CD1c-positive myeloid dendritic cell (primary cell): ENCODE results near the gene CTSH.
"Not testable (repeated sequence)": the region's sequence is repeated elsewhere in the genome, so short reads cannot be mapped to it uniquely, and the experiment has no call there.

Experiments used
- DNase-seq: peaks from one replicate; pipeline ENCODE4 v3.0.0-alpha.2; 2016; ENCODE audit errors: extremely low spot score

CTSH gene

DNA sequence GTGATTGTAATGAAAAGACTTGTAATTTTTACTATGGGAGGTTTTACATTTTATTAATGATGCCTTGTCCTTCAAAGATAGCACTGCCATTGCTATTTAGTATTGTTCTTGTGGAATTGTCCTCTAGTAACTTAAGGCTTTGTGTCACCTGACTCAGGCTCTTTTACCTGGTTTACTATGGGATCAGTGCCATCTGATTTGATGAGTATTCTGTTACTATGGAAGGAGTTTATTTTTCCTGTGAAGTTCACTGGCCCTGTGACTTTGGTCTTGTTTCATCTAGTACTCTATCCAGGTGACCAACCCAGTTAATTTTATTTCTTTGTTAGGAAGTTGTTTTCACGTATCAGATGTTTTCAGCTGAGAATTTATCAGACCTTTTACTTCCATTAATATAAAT is 63.2 kb downstream of the CTSH start:
- no peak for DNase-seq

DNA sequence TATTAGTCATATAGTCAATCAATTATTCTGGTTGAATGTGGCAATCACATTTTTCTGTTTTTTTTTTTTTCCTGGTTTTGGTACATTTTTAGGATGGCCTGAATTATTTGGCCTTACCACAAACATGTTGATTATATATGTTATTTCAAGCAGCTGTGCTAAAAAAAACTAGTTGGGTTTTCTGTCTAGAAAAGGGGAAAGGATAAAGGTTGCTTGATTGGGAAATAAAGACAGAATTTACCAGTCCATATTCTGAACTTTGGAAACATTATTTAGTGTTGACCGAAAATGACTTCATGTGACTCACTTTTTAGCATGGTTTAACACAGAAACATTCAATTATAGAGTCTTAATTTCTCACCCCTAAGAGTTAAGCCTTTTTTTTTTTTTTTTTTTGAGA is 64.0 kb downstream of the CTSH start:
- DNase-seq, result no peak

DNA sequence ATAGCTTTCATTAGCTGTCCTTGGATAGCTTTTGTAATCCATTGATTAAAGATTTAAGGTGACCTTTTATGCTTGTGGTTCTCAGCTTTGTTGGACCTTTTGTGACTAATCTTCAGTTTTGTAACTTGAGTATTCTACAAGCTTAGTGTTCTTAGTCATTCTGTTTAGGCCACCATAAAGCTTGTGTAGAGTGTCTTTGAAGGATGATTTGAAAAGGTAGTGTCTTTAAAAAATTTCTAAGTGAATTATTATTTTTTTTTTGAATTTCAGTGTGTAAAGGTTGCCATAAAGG is 64.7 kb downstream of the CTSH start:
- DNase-seq, result no peak

DNA sequence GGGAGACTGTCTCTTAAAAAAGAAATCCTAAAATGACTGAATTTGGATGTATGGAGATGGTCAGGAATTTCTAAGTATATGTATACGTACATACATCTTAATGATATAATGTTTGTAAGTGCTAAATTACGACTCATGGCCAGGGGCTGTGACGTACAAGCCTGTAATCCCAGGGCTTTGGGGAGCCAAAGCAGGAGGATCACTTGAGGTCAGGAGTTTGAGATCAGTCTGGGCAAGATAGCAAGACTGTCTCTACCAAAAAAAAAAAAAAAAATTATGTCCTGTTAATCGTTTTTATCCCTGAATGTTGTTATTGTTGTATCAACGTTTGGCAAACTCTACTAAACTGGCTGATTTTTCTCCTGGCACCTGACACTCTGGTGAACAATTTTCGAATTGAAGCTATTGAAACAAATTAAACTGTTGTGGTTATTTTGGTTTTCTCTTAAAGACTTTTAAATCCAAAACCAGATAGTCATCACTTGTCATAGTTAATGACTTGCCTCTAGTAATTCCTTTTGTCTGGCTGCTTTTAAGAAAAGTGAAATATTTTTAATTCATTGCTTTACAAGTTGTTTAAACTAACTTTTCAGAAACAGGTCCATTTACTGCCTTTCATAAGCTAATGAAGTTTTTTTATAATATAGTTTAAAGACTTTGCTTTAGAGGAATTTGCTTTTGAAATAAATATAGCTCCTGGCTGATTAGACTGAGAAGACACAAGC is 65.2 kb downstream of the CTSH start:
- DNase-seq, result no peak

DNA sequence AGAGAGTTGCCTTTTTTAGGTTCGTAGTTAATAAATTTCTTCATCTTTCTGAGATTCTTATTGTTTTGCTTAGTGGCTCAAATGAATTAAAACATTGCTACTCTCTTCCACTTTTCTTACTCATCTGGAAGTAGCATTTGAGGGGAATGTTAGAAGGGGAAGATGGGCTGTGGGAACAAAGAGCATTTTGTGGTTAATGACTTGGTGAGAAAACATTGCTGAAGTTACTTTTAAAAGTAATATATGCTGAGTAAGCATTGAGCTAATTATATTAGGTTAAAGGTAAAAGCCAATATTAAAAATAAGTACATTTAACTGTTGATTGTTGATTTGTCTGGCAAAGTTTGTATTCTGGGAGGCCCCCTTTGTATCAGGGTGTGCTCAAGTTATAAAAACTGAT is 66.5 kb downstream of the CTSH start:
- DNase-seq, result peak; percentile 35

DNA sequence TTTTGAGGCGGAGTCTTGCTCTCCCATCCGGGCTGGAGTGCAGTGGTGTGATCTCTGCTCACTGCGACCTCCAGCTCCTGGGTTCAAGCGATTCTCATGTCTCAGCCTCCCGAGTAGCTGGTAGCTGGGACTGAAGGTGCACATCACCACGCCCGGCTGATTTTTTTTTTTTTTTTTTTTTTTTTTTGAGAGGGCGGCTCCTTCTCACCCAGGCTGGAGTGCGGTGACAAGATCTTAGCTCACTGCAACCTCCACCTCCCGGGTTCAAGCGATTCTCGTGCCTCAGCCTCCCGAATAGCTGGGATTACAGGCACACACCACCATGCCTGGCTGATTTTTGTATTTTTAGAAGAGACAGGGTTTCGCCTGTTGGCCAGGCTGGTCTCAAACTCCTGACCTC is 67.9 kb downstream of the CTSH start:
- not testable (repeated sequence) for DNase-seq

DNA sequence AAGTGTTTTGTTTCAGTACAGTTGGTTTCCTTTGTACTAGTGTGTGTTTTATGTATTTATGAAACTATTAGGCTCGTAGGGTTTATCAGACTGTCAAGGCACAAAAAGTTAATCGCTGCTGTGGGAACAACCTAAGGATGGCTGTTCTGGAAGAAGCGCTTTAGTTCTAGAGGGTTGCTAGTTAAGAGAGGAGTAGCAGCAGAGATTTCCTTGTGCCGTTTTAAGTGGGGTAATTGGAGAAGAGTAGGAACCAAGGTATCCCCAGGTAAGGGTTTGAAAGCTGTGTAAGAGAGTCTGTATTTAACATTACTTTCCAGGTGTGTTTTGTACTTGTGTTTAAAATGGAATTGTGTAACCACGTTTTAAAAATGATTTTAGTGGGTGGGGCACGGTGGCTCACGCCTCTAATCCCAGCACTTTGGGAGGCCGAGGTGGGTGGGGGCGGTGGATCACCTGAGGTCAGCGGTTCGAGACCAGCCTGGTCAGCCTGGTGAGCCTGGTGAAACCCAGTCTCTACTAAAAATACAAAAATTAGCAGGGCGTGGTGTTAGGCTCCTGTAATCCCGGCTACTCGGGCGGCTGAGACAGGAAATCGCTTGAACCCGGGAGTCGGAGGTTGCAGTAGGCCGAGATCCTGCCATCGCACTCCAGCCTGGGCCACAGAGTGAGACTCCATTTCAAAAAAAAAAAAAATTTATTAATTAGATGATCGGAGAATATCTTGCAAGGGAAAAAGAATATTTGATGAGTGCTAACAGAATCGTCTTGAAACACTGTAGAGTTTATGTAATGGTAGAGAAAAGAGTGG is 69.5 kb downstream of the CTSH start:
- DNase-seq, result no peak

DNA sequence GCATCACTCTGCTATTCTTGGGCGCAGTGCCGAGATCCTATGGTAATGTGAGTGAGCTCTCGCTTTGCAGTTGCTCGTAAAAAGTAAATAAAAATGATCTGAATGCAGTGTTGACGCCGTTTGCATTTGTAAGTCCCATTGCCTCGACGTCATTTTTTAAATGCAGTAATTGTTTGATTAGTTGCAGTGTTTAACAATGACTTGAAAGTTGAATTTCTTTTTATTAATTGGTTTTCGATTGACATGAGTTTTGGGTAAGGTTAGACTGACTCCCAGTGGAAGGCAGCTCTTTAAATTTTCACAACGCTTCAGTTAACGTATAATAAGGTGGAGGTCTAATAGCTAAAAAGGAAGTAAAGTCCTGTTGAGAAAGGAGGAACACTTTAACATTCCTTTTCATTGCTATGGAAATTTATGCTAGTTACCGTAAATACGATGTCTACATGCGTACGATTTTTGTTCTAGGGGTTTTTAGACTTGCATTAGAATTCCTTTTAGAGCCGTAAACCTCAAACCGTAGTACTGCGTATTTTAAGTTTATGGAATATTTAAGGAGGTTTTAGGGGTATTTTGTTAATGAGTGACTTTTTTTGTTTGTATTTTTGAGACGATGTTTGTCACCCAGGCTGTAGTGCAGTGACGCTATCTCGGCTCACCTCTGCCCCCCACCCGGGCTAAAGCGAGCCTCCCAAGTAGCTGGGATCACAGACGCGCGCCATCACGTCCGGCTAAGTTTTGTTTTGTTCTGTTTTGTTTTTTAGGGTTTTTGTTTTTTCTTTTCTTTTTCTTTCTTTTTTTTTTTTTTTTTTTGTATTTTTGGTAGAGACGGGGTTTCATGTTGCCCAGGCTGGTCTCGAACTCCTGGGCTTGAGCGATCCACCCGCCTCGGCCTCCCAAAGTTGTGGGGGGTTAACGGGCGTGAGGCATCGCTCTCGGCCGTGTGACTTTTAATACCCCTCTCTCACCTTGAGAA is 70.8 kb downstream of the CTSH start:
- DNase-seq, result peak; percentile 69

DNA sequence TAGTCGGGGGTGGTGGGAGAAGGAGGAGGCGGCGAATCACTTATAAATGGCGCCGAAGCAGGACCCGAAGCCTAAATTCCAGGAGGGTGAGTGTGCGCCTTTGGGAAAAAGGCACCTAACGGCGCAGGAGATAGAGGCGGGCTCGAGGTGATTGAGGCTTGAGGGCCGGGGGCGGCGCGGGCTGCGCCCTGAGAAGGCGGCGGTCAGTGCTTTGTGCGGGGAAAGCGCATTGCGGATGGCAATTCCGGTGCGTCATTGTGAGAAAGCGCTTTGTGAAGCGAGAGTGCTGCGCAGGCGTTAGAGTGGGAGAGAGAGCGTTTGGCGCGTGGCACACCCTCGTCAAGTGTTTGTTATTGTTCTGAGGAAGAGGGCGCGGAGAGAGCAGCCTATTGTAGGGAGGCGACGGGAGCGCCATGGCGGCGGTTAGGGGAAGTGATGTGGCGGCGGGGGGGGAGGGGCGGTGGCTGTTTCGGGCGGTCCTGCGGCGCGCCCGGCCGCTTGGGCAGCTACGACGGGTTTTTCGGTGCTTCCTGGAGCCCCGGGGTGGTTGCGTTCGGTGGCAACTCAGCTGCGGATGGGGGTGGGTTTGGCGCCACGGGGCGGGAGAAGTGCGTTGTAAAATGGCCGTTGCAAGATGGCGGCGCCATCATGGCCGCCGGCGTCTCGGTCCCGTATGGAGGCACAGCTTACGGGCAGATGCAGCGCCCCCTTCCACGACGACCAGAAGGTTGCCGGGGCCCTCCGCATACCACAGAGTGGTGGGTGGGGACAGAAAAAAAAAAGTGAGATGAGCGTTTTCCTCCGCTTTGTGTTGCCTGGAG is 71.7 kb downstream of the CTSH start:
- DNase-seq, result peak; percentile 93

DNA sequence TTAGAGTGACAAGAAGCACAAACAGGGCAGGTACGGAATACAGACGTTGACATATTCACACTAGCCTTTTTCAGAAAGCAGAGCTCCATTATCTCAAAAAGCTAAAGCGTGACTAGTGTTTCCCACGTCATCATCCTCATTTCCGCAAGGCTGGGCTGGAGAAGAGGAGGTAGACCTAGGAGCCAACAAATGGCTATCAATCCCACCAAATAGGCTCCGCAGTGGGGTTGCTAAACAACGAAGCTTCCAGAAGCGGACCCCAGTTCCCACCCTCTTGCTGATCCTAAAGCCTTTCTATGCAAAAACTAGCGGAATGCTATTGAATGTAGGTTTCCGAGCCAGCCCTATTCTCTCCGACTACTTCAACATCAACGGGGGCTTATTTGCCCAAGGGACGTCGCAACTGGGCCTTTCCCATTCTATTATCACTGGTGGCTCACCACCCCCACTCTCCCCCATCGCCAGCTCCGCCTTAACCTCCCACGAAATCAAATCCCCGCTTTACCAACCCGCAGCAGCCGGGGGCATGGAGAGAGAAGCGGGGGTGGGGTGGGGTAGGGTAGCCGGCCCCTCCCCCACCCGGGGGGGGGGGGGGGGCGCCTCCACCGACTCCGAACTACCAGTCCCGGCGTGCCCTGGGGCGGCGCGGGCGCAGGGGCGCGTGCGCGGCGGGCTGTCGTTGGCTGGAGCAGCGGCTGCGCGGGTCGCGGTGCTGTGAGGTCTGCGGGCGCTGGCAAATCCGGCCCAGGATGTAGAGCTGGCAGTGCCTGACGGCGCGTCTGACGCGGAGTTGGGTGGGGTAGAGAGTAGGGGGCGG is 72.5 kb downstream of the CTSH start, which contains the start of gene MORF4L1:
Gene MORF4L1 (plus strand): TSS at position 736 of the 817 bp plus-strand sequence. CDS start 128 bp downstream, outside the sequence.
- DNase-seq, result peak; percentile 96

DNA sequence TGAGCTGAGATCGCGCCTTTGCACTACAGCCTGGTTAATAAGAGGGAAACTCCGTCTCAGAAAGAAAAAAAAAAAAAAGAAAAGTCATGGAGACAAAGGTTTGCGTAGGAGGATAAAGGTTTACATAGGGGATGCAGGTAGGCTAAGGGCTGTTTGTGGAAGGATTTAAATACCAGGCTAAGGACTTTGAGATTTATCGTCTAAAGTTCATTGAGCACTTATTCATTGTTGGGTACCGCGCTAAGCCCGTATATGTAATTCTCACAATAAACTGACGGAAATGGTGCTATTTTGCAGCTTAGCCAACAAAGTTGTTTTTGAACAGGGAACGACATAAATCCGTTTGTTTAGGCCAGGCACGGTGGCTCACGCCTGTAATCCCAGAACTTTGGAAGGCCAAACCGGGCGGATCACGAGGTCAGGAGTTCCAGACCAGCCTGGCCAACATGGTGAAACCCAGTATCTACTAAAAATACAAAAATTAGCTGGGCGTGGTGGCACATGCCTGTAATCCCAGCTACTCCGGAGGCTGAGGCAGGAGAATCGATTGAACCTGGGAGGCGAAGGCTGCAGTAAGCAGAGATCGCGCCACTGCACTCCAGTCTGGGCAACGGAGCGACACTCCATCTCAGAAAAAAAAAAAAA is 73.2 kb downstream of the CTSH start:
- not testable (repeated sequence) for DNase-seq
